HG02763 (cell line): ENCODE data around the gene NACAD.

Experiments used
- ATAC-seq: cut with Tn5 transposase; IDR thresholded peaks from one replicate; pipeline ENCODE4 v1.9.1; 2021; ENCODE audit warnings: mild to moderate bottlenecking, moderate library complexity; ENCODE audit not compliant: unreplicated experiment

Gene NACAD

DNA sequence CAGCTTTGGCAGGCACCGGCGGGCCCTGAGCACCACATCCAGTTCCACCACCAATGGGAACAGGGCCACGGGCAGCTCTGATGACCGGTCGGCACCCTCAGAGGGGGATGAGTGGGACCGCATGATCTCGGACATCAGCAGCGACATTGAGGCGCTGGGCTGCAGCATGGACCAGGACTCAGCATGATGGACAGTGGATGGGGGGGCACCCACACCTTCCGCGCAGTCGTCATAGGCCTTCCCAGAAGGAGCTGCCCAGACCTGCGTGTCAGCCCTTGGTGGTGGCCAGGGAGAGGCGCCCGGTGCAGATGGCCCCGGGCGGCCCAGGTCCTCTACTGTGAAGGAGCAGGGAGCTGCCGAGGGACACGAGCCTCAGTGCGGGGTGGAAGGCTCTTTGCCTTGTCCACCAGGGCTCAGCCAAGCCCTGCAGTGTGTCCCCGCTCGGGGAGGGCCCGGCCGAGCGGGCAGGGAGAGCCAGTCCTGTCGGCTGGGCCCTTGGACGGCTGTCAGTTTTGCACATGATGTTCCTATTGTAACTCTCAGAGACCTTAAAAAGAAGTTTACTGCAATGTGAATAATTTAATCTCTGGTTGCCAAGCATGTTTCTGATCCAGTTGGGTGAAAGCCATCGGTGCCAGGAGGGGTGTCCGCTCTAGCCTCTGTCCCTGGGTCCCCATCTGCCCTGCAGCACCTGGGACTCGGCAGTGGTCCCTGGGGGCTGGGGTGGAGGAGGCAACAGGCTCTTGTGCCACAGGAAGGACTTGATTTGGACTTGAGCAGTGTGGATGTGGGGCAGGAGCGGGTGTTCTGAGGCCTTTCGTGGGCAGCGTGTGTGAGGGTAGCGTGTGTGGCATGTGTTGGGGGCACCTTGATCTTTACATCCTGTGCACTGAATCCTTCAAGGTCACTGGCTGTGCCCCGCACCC lies 12.6 kb downstream of the NACAD start:
- no peak for ATAC-seq

- no peak for ATAC-seq
Observed at GRCh38 chr7:45075355-45075644, 13.5 kb downstream of the NACAD start.

GRCh38 chr7:45074528-45075354 lies 14.0 kb downstream of the NACAD start:
- ATAC-seq: no peak

DNA sequence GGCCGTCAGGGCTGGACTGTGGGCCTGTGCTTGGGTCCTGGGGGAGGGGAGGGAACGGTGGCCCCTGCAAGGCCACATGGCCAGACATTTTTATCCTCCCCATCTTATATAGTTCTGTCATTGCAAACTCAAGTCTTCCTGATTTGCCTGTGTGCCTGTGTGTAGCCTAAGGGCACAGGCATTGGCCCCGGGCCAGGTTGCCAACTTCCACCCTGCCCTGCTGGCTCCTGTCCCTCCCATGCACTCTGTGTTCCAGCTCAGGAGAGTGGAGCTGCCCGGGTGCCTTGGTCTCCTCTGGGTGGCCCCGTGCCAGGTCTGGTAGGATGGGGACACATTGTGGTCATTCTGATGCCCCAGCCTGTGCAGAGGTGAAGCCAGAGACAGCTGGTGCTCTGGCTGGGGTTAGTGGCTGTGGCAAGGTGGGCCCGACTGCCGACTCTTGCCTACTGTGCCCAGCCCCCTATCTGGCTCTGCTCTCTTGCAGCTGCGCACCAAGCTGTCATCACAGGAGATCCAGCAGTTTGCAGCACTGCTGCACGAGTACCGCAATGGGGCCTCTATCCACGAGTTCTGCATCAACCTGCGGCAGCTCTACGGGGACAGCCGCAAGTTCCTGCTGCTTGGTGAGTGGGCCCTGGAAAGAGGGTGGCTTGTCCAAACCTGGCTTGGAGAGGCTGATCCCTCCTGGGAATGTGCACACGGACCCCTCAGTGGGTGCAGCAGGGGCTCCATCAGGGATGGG lies 14.8 kb downstream of the NACAD start:
- ATAC-seq: no peak

GRCh38 chr7:45073031-45073785 lies 15.6 kb downstream of the NACAD start:
- ATAC-seq: no peak

- ATAC-seq: no peak
Observed at GRCh38 chr7:45072131-45073030, 16.4 kb downstream of the NACAD start.

DNA sequence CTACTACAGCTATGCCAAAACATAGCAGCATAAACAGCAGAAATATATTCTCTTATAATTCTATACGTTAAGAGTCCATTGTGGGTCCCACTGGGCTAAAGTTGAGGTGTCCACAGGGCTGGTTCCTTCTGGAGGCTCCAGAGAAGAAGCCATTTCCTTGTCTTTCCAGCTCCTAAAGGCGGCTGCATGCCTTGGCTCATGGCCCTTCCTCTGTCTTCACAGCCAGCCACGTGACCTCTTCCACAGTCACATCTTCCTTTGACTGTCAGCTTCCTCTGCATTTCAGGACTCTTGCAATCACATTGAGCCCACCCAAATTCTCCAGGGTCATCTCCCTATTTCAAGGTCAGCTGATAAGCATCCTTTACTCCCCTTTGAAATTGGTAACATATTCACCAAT lies 17.2 kb downstream of the NACAD start:
- ATAC-seq: no peak

GRCh38 chr7:45070254-45070642 lies 18.5 kb downstream of the NACAD start:
- ATAC-seq: no peak

- no peak for ATAC-seq
Observed at GRCh38 chr7:45069444-45070253, 19.1 kb downstream of the NACAD start.

DNA sequence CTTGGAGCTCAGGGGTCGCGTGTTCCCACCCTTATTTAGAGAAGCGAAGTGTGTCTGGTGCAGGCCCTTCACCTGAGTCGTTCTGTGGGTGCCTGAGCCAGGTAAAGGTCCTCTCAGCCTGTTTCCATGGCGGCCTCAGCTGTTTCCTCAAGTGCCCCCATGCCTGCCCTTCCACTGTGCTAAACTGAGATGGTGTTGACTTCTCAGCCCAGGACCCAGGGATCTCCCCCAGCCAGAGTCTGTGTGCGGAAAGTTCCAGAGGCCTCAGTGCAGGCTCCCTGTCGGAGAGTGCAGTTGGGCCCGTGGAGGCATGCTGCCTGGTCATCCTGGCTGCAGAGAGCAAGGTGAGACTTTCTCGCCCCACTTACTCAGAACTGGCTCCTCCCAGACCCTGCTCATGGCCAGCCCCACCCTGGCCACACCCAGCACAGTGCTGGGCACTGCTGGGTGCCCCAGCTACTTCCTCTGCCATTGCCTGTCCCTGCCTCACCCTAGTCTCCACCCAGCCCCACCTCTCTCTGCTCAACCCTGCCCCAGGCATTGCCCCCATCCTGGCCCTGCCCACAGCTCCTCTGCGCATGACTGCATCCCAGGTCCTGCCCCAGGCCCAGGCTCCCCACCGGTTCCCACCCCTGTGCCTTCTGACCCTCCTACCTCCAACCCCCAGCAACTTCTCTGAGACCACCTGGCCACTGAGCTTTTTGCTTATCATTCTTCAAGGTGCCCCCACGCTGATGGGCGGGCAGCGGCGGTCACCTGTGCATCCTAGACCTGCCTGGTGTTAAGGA lies 20.3 kb downstream of the NACAD start:
- ATAC-seq: no peak

- no peak for ATAC-seq
Observed at GRCh38 chr7:45067582-45067981, 21.2 kb downstream of the NACAD start.

GRCh38 chr7:45066409-45066808 lies 22.4 kb downstream of the NACAD start:
- no peak for ATAC-seq

- no peak for ATAC-seq
Observed at GRCh38 chr7:45065031-45065995, 23.5 kb downstream of the NACAD start.

DNA sequence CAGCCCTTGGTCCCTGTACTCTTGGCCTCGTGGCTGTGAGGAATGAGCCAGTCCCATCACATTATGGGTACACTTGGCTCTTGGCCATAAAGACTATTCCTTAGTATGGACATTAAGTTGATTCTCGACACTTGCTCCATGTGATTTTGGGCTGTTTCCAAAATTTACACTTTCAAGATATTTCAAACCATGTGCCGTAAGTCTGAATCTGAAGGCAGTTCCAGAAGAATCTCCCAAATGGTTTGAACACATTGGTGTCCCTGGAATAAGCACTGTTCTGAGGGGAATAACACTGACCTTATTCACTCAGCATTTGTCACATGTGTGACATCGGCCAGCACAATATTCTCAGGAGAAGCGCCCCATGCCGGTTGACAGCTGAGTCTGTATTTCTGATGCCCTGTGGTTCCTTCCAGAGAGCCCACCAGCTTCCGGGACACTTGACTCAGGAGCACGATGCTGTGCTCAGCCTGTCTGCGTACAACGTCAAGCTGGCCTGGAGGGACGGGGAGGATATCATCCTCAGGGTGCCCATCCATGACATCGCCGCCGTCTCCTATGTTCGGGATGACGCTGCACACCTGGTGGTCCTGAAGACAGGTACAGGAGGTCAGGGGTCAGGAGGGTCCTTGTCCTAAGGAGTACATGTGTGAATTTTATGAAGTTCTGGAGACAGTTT lies 24.6 kb downstream of the NACAD start:
- ATAC-seq: no peak

DNA sequence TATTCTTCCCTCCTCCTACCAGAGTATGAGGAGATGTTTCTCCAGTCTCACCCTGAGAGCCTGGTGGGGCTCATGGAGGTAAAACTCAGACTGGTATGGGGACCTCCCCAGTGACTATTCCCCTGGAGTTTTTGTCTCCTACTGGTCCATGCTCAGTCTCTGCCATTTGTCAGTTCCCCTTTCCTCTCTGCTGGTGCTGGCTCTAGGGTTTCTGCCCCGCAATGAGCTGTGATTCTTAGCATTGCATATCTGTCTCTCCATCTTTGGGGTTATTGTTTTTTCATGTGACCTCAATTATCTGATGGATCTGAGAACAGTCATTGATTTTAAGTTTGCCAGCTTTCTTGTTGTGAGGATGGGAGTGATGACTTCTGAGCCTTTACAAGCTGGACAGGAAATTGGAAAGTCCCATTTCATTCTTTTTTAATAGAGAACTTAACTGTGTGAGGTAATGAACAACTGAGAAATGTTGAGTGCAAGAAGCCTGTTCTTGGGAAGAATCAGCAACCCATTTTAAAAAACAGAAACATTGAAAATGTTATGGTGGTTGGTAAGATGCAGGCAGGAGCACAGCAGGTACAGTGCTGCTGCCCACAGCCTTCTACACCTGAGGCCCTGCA lies 26.9 kb downstream of the NACAD start:
- ATAC-seq: no peak

DNA sequence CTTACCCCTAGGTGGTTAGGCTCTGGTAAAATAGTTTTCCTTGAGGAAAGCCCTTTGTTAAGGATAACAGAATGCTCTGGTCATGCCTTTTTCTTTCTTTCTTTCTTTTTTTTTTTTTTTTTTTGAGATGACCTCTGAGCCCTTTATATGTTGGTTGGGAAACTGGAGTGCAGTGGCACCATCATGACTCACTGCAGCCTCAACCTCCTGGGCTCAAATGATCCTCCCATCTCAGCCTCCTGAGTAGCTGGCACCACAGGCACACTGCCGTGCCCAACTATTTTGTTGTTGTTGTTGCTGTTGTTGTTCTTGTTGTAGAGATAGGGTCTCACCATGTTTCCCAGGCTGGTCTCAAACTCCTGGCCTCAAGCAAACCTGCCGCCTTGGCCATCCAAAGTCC lies 27.4 kb downstream of the NACAD start:
- ATAC-seq: no peak
